Activated CD4-positive, alpha-beta T cell treated with anti-CD3 and anti-CD28 coated beads for 48 hours (primary cell): ENCODE data around the gene ARMH3.

Experiments
- DNase-seq: peaks from one replicate; pipeline ENCODE4 v3.0.0-alpha.2; 2020

The ARMH3 gene

DNA sequence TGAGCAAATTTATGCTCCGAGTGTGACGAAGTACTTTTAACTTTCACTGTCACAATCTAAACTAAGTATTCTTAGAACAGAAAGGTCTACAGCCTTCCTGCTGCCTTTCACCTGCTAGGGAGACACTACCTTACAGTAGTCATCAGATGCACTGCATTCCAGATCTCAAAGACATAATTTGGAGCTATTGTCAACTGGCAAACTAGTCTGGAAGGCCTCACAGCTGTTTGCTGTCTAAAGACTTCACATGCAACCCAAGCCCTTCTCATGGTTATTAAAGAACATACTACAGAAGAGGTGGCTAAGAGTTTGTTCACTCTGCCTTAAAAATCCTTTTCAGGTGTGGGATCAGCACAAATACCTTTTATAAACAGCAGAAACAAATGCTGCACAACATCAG is 120.5 kb downstream of the ARMH3 start:
- DNase-seq = no peak

DNA sequence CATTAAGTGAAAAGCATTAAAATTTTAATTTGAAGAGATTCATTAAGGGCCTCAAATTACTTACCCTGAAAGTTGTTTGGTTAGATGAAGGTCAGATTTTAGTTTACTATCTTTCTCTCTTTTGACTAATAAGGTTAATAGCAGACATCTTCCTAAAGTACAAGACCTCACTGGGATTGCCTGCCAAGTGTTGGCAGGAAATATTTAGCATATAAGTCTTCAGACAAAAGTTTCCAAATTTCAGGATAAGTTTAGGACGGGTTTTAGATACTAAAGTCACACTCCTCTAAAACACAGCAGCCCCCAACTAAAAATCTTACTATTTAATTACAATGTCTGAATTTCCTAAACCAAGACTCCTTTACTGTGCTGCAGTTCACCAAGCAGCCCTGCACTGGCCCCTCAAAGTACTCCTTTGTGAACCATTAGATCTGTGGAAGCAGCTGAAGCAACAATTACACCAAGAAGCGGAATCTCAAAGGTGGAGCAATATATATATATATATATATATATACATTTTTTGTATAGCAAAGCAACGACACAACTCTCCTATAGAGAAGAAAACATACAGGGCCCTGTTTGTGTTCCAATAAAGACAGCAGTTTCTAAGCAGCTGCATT is 121.2 kb downstream of the ARMH3 start:
- DNase-seq = no peak

DNA sequence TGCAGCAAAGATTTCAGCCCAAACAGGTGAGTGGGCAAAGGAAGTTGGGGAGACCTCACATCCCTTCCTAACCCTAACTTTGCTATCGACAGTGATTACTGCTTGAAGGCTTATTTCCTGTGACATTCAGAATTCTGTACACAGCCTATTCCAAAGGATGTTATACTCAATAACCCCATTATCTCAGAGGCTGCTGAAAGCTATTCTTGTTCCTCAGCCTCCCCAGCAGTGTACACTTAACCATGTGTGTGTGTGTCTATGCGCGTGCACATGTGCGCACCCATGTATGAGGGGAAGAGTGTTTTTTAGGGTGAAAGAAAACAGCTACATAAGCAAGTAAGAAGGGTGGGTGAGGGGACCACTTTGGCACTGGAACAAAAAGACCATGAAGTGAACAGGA is 122.0 kb downstream of the ARMH3 start:
- no peak for DNase-seq

DNA sequence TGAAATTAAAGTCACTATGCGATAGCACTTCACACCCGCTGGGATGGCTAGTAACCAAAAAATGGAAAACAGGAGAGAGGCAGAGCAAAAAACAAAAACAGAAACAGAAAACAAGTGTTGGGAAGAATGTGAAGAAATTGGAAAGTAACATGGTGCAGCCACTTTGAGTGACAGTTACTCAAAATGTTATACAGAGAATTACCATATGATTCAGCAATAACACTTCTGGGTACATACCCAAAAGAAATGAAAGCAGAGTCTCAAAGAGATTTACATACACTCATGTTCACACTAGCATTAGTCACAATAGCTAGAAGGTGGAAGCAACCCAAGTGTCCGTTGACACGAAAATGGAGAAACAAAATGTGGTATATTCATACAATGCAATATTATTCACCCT is 123.8 kb downstream of the ARMH3 start:
- peak; percentile 4 for DNase-seq

DNA sequence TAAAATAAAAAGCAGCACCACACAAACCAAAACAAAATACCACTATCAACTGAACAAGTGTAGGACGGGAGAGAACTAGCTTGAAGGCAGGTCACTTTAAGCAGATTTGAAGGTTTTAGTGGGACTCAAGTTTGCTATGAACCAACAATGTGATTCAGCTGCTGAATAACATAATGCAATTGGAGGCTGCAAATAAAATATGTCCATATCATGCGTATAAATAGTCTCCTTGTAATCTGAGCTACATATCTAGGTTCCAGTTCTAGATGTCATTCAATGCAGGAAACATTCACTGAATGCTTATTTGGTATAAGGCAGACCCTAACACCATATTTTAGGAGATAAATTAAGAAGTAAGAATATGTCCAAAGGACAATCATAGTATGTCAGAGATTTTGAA is 130.9 kb downstream of the ARMH3 start:
- no peak for DNase-seq

DNA sequence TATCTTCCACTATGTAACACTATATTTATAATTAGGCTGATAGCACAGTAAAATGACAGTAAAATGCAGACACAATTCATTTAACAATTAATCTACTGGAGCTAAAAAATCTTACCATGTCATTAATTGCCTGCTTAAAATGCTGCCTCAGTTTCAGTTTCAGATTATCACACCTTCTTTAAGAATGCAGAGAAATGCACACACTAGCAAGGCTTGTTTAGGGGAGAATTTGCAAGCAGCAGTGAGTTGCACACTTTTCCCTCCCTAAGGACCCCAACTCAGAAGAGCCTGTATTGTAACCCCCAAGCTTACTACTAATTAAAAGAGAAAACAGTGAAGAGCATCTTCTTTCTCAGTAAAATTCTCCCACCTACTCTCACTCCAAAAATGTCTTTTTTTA is 132.7 kb downstream of the ARMH3 start:
- no peak for DNase-seq

DNA sequence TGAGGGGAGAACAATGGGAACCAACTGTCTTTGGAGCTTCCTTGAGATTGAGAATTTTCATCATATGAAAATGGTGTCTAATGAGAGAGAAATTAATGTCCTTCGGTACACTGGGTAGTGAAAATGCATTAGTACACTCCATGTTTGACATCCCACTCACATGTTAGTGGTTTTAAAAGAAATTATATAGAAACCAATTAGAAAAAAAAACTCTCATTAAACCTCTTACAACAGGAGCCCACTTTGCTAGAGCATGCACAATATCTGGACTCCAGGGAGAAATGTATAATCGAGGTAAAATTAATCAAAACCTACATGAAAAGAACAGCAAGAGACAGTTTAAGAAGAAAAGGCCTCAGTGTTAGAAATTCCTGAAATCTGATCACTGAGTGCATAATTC is 133.1 kb downstream of the ARMH3 start:
- DNase-seq = no peak

DNA sequence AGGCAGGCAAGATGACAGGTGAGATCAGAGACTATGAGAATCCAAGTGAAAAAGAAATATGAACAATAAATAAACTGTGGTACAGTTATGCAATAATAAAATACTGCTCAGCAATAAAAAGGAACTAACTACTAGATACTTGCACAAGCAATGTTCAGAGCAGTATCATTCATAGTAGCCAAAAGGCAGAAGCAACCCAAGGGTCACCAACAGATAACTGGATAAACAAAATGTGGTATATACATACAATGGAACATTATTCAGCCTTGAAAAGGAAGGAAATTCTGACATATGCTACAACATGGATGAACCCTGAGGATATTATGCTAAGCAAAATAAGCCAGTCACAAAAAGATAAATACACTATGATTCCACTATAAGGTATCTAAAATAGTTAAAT is 135.4 kb downstream of the ARMH3 start:
- DNase-seq = no peak

DNA sequence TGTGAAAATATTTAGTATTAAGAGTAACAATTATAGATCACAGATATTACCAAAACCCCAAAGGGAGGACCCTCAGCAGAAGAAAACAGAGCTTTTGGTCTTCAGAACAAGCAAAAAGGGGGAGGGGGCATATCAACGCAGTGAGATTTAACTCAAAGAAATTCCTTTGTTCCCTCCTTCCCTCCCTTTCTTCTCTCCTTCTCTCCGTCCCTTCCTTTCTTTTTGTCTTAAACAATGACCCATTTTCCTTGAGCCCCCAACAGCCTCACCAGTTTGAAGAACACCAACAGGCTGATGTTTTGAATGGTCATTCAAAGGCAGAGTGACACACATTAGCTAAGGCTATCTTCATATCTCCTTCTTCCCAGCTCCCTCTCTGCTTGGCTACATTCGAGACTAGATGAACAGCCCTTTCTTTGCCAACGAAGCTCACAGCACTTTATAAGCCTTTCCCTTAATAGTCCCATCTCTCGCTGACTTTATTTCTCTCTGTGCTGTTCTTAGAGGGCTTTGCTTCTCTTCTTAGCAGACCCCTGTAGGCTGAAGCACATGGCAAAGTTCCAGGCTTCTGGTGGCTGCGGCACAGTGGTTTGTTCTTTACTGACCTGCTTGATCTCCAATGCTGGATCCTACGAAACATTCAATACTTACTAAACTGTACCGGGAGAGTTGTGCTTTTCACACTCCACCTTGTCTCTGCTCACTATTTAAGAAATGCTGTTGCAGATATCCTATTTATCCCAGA is 136.8 kb downstream of the ARMH3 start:
- no peak for DNase-seq

DNA sequence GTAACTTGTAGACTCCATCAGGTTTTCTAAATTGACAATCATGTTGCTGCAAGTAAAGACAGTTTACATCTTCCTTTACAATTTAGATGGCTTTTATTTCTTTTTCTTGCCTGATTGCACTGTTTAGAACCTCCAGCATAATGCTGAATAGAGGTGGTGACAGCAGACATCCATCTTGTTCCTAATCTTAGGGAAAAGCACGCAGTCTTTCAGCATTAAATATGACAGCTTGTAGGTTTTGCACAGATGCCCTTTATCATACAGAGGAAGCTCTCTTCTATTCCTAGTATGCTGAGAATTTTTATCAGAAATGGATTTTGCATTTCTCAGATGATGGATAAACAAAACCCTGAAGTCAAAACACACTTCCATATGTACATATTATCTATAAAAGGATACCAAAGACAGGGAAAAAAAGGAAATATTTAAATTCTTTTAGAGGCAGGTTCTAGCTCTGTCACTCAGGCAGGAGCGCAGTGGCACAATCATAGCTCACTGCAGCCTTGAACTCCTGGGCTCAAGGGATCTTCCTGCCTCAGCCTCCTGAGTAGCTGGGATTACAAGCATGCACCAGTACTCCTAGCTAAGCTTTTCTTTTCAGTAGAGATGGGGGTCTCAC is 143.3 kb downstream of the ARMH3 start:
- no peak for DNase-seq

DNA sequence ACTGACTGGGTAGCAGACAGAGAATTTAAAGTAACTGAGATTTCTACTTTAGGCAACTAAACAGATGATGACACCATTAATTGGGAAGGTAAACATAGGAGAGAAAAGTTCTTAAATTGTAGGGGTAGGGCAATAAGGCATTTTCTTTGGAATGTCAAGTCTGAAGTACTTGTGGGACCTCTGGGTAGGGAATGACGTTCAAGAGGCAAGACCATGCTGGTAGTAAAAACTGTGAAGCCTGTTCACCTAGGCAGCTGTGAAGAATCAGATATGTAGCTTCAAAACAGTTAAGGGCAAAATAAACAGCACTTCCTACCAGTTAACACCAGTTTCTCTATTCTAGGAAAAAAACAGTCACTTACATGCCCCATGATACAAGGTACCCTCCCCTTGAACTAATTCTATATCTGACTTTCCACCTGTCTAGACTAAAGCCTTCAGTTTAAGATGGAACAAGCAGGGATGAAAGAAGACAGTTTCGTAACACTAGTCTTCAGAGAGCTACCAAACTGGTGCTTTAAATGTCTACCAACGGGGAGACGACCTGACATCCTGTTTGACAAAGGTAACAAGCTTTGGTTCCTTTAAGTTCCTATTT is 149.3 kb downstream of the ARMH3 start:
- DNase-seq = no peak

DNA sequence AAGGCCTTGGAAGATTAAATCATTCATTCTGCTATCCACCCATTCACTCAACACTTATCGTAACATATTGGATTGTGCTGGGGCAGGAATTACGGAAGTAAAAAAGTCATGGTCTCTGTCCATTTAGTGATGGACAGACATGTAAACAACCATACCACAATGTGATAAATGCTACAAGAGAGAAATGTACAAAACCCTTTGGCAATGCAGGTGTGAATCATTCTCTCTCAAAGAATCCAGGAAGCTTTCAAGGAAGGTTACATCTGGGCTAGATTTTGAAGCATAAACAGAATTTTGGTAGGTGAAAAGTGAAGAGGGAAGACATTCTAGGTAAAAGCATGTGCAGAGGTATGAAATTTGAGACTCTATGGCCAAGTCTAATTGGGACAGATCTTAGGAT is 150.7 kb downstream of the ARMH3 start:
- DNase-seq = no peak

DNA sequence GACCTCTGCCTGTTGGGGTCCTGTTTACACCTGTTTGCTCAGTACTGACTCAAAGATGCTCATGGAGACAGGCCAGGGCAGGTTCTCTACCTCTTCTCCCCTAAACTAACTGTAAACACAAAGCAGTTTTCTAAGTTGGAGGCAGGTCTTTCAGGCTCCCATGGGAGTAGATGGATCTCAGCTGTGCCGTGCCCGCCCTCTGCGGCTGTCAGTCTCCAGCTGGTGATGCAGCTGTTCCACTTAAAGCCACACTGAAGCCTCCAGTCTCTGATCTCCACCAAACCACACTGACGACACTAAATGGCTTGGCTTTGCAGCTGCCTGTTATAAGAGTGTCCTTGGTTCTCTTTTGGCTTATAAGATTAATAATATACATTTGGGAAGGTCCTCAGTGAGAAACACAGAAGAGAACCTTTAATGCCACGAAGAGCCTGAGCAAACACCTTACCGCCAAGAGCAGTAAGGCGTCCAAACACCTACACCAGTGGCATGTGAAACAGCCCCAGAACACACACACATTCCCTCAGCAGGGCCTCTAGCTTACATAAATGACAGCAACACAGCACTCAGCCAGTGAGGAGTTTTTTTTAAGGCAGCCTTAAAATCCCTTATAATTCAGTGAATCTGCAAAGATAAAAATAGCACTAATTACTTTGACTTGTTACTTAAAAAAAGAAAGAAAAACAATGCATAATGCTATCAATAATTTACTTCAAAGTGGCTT is 152.0 kb downstream of the ARMH3 start:
- DNase-seq = peak; percentile 35

DNA sequence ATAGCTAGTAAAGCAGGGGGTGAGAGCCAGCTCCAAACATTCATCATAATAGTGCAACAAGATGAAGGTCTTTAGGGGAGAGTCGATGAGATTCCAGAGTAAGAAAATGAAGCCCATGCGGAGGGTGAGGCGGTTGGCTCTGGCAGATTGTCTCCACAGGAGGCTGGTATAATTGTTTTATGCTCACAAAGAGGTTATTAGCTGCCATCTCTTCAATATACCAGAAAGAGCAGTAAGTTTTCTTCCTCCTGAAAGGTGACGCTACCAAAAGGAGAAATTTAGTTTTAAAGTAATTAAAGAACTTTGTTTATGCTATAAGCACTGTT is 153.2 kb downstream of the ARMH3 start:
- DNase-seq = no peak

DNA sequence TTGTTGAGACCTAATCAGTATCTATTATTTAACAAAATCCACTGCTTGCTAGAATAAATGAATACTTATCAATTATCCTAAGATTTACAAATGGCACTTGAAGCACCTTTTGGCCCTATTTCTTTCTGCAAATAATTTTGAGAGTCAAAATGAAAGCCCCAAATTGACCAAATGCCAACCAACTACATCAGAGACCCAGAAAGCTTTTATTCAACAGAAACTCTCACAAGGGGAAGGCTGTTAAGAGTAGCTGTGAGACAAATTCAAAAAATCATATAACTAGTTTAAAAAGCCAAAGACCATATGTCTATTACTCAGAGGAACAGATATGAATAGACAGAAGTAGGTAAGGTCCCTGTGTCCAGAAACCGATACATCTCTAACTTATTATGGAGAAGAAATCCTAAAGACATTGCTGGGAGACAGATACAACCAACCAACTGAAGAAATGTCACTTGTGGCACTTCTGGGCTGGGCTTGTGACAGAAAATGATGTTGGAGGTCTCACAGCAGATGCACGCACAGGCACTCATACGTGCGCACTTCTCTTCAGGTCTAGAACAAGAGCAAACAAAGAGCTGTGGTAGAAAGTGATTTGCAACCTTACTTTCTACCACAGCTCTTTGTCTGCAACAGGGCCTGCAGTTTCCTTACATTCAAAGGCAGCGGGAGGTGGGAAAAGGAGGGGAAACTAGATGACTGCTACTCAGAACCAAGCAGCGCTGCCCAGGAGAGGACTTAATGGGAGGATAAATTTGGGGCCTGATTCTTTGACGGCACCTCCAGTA is 153.7 kb downstream of the ARMH3 start:
- no peak for DNase-seq

DNA sequence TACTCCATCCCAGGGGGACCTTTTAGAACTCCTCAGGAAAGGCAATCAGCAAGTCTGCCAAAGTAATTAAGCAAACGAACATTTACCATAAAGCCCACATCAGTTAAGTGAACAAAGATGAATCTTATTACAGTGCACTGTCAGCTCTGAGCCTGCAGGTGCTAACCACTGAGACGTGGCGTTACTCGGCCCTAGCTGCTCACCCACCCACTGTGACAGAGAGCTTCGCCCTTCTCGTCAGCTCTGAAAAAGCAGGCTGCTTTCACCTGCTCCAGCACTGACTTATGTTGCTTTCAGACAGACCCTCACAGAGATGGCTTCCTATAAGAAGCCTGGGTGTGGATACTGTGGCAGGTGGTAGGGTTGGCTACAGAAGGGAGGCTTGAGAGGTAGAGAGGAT is 154.6 kb downstream of the ARMH3 start:
- no peak for DNase-seq

DNA sequence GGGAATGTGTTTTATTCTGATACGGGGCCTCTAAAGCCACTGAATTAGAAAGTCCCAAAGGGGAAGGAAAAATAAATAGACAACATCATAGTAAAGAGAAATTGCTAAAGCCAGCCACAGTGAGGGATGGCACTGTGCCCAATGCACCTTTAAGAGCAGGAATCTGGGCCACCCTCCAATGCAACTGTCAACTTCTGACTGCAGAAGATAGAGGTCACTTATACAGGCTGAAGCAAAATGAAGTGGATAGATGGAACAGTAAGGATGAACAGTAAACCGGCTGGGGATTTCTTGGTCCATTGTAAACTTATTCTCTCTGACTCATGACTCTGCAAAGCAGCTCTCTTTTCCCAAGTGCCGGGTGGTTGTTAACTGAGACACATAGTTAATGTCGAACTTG is 158.3 kb downstream of the ARMH3 start:
- no peak for DNase-seq

DNA sequence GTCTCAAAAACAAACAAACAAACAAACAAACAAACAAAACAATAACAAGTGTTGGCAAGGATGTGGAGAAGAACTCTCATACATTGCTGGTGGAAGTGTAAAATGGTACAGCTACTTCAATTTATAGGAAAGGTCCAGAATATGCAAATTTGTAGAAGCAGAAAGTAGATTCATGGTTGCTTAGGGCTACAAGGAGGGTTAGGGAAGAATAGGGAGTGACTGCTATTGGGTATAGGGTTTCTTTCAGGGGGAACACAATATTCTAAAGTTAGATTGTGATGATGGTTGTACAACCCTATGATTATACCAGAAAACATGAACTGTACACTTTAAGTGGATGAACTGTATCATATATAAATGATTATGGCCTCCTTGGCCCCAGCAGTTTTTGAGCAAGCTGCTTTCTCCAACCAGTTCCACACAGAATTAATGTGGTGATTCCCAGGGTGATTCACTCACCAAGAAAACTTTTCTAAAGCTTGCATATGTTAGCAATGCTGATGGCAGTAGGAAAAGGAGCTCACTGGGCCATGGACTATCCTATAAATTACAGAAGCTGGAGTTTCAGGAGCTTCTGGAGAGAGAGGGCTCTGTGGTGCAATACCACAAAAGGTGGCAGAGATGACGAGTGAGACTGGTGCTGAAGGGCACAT is 159.6 kb downstream of the ARMH3 start:
- no peak for DNase-seq

DNA sequence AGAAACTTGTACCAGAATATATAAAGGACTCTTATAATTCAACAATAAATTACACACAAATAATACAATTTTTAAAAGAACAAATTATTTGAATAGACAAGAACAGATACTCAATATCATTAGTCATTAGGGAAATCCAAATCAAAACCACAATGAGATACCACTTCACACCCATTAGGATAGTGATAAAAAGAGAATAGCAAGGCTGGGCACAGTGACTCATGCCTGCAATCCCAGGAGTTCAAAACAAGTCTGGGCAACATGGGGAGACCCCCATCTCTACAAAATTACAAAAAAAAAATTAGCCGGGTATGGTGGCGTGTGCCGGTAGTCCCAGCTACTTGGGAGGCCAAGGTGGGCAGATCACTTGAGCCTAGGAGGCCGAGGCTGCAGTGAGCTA is 160.2 kb downstream of the ARMH3 start:
- no peak for DNase-seq

DNA sequence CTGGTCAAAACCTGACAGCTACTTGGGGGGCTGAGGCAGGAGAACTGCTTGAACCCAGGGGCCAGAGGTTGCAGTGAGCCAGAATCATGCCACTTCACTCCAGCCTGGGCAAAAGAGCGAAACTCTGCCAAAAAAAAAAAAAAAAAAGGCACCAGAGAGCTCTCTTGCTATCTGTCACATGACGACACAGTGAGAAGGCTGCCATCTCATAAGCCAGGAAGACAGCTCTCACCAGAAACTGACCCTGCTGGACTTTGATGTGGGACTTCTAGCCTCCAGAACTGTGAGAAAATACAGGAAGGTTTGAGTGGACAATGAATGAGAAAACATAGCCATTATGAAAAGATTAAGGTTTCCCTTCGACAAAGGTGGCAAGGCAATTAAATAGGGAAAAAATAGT is 161.2 kb downstream of the ARMH3 start:
- DNase-seq = no peak

DNA sequence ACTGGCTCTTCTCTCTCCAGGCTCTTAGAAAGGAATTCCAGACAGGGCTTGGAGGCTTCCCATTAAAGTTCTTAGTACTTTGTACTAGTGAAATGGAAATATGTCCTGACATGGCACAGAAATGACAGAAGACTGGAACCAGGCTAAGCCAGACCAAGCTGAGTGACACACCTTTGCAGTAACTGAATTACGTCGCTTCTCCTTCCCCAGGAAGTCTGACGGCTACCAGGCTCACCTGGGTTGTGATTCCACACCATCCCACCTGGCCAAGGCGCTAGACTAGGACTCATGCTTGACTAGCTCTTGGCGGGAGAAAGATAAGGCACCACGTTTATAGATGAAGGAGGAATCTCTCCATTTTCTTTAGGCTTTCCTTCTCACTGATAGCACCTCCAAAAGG is 161.7 kb downstream of the ARMH3 start:
- DNase-seq = no peak

DNA sequence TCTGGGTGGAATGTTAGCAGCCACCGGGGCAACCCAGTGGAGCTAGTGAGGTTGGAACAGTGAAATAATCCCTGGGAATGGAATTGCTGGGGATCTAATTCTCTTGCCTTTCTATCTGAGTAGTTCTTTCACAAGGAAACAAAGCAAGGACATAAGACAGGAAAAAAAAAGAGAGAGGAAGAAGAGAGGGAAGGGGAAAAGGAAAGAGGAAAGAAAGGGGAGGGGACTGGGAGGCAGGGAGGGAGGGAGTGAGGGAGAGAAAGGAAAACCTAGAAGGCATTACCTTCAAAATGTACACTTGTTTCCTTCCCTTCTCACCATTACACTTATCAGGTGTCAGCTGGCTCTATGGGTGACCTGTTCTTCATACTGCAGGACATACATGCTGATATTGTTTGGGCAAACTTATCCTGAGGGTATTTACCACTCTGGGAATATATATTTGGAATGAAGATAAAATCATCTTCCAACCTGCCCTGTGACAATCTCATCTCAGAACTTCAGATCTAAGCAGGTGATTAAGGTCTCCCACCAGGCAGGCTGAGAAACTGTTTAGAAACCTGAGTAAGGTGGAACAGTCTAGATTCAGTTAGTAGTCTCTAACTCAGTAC is 162.4 kb downstream of the ARMH3 start:
- DNase-seq = no peak
